Keratinocyte (primary cell): Measurements from ENCODE around the gene STRN4. TPM values are rescaled to one million over a fixed set of nuclear protein-coding genes. Genes with fewer than 3 reads are reported as not detected.
A peak's percentile ranks its signal among the peaks of the same experiment; 100 is the strongest.

Experiments used
- DNase-seq: peaks from one replicate; pipeline ENCODE4 v3.0.0-alpha.2; 2011; ENCODE audit warnings: low read depth, missing footprints, low spot score
- FAIRE-seq: peaks from 2 replicates; lab custom pipeline; 2011; peaks lifted over from hg19 to GRCh38; lab: Jason Lieb, UNC
- H2AFZ ChIP-seq: 2 replicates; pipeline ENCODE4 v1.6.0; 2012; ENCODE audit warnings: low read length, control low read depth, inconsistent platforms; ENCODE audit not compliant: control insufficient read depth
- H3K27ac ChIP-seq: 2 replicates; pipeline ENCODE4 v1.5.1; 2011; ENCODE audit warnings: low read length; ENCODE audit not compliant: control insufficient read depth, insufficient read depth
- H3K27me3 ChIP-seq: 3 replicates; pipeline ENCODE4 v1.6.0; 2011; ENCODE audit warnings: low read length; ENCODE audit not compliant: control insufficient read depth, insufficient read depth; ENCODE audit errors: extremely low read depth
- H3K36me3 ChIP-seq, 2 experiments: 2 replicates in 1 of 2; 3 replicates in 1 of 2; pipeline ENCODE4 v1.5.1; 2011; ENCODE audit warnings: low read length in 2 of 2, mild to moderate bottlenecking in 1 of 2; ENCODE audit not compliant: control insufficient read depth in 2 of 2, insufficient read depth in 2 of 2; ENCODE audit errors: extremely low read depth in 1 of 2
- H3K4me1 ChIP-seq: 3 replicates; pipeline ENCODE4 v1.5.1; 2011; ENCODE audit warnings: low read length; ENCODE audit not compliant: control insufficient read depth, insufficient read depth; ENCODE audit errors: extremely low read depth
- H3K4me2 ChIP-seq: 3 replicates; pipeline ENCODE4 v1.6.0; 2011; ENCODE audit warnings: low read depth, low read length; ENCODE audit not compliant: control insufficient read depth, insufficient read depth; ENCODE audit errors: extremely low read depth
- H3K4me3 ChIP-seq, 3 experiments: fragments of 200-600 bp in 1 of 3; sonication (generic) in 1 of 3; 2 replicates in 2 of 3; 3 replicates in 1 of 3; pipeline ENCODE4 v1.5.1; 2011 to 2016; ENCODE audit warnings: low read length in 3 of 3, mild to moderate bottlenecking in 3 of 3, control low read depth in 2 of 3, inconsistent platforms in 1 of 3, low read depth in 1 of 3, mixed read lengths in 1 of 3, mixed run types in 1 of 3, moderate library complexity in 1 of 3; ENCODE audit not compliant: control insufficient read depth in 2 of 3, insufficient read depth in 2 of 3; ENCODE audit errors: extremely low read depth in 1 of 3
- H3K79me2 ChIP-seq: 2 replicates; pipeline ENCODE4 v1.6.0; 2012; ENCODE audit warnings: low read length; ENCODE audit not compliant: control insufficient read depth, insufficient read depth
- H3K9ac ChIP-seq: 3 replicates; pipeline ENCODE4 v1.6.0; 2011; ENCODE audit warnings: low read length; ENCODE audit not compliant: control insufficient read depth, insufficient read depth; ENCODE audit errors: extremely low read depth
- H3K9me1 ChIP-seq: 3 replicates; pipeline ENCODE4 v1.6.0; 2011; ENCODE audit warnings: low read length; ENCODE audit not compliant: control insufficient read depth, insufficient read depth; ENCODE audit errors: extremely low read depth
- H3K9me3 ChIP-seq: 2 replicates; pipeline ENCODE4 v1.5.1; 2012; ENCODE audit warnings: low read depth, low read length; ENCODE audit not compliant: control insufficient read depth
- H4K20me1 ChIP-seq: 3 replicates; pipeline ENCODE4 v1.6.0; 2011; ENCODE audit warnings: low read length; ENCODE audit not compliant: control insufficient read depth, insufficient read depth; ENCODE audit errors: extremely low read depth
- CTCF ChIP-seq, 3 experiments: IDR thresholded peaks in 1 of 3; conservative IDR thresholded peaks in 1 of 3; optimal IDR thresholded peaks in 1 of 3; 2 replicates in 2 of 3; 3 replicates in 1 of 3; pipeline versions ENCODE3 to v1.5.1; 2011; ENCODE audit warnings: low read length in 3 of 3, mild to moderate bottlenecking in 3 of 3, moderate library complexity in 2 of 3, control low read depth in 1 of 3, inconsistent platforms in 1 of 3; ENCODE audit not compliant: insufficient read depth in 2 of 3; ENCODE audit errors: extremely low read depth in 1 of 3
- EZH2 ChIP-seq: IDR thresholded peaks from one replicate; pipeline ENCODE4 v1.6.1; 2012; ENCODE audit warnings: inconsistent platforms, mild to moderate bottlenecking, low read length, moderate library complexity
- dilution Hi-C: fragments of 300-500 bp; cut with MboI; formaldehyde crosslinking; loops from one replicate; pipeline ENCODE4 v1.7.0; 2020; ENCODE audit warnings: low sequenced_read_pairs; ENCODE audit not compliant: extremely low pct_ligation_motif_present
- polyA plus RNA-seq, 5 experiments: library from polyadenylated mRNA; depleted of rRNA in 3 of 5; stranded (reverse) in 3 of 5; stranded (forward) in 1 of 5; unstranded in 1 of 5; fragments of >200 nt; gene quantifications; 1 replicate in 1 of 5; 2 replicates in 3 of 5; 3 replicates in 1 of 5; pipeline versions ENCODE4 v1.2.1 to v1.2.3, GENCODE V29; 2011 to 2012; ENCODE audit warnings: missing spikeins in 2 of 5, low read depth in 1 of 5, low replicate concordance in 1 of 5

STRN4 gene
- polyA plus RNA-seq, 1 donor (not counting 4 experiments of a cell fraction or from before 2014, with no cell fraction given): 37.3 TPM

GRCh38 chr19:46716672-46717033, 29.6 kb downstream of the STRN4 start:
- H2AFZ ChIP-seq: no peak overlapping the region
- no peaks in the 10 kb centered on the region for H4K20me1 ChIP-seq
- TF ChIP-seq CTCF (optimal IDR thresholded peaks at IDR 0.05 in 1 of 3, IDR thresholded peaks at IDR 0.05 in 1 of 3, conservative IDR thresholded peaks at IDR 0.05 in 1 of 3; ENCODE audit: extremely low read depth in 1 of 3, insufficient read depth in 2 of 3, low read length in 3 of 3) (no peak), EZH2 (no peak)
- H3K9me1 ChIP-seq: no peaks in the 10 kb centered on the region
- no peaks in the 10 kb centered on the region for H3K27me3 ChIP-seq
- dilution Hi-C loops: no loop called here
- H3K4me2 ChIP-seq: peak overlapping the region; percentile 94
- no peak for FAIRE-seq
- peak overlapping the region; percentile 92 for H3K27ac ChIP-seq
- peaks cover 28% of the 10 kb centered on the region for H3K79me2 ChIP-seq
- no peaks in the 10 kb centered on the region for H3K9me3 ChIP-seq
- DNase-seq: no peak
- H3K36me3 ChIP-seq: peaks cover 14 to 24% of the 10 kb centered on the region in 2 experiments
- peak overlapping the region; percentile 85 for H3K9ac ChIP-seq
- H3K4me1 ChIP-seq: peaks cover 17% of the 10 kb centered on the region
- peak overlapping the region; percentile 86 to 96 (median 90) for H3K4me3 ChIP-seq

- no peaks in the 10 kb centered on the region for H3K9me1 ChIP-seq
- no peak for FAIRE-seq
- H3K27me3 ChIP-seq: no peaks in the 10 kb centered on the region
- H3K79me2 ChIP-seq: peaks cover 28% of the 10 kb centered on the region
- H3K9ac ChIP-seq: peak overlapping the region; percentile 85
- H3K4me1 ChIP-seq: peaks cover 17% of the 10 kb centered on the region
- H2AFZ ChIP-seq: no peak overlapping the region
- H3K4me2 ChIP-seq: peak overlapping the region; percentile 94
- no peak for DNase-seq
- dilution Hi-C loops: no loop called here
- no peaks in the 10 kb centered on the region for H4K20me1 ChIP-seq
- TF ChIP-seq CTCF (optimal IDR thresholded peaks at IDR 0.05 in 1 of 3, IDR thresholded peaks at IDR 0.05 in 1 of 3, conservative IDR thresholded peaks at IDR 0.05 in 1 of 3; ENCODE audit: extremely low read depth in 1 of 3, insufficient read depth in 2 of 3, low read length in 3 of 3) (no peak), EZH2 (no peak)
- peak overlapping the region; percentile 86 to 96 (median 90) for H3K4me3 ChIP-seq
- peaks cover 9 to 19% of the 10 kb centered on the region in 2 experiments for H3K36me3 ChIP-seq
- no peaks in the 10 kb centered on the region for H3K9me3 ChIP-seq
- peak overlapping the region; percentile 92 for H3K27ac ChIP-seq
Measured at GRCh38 chr19:46715975-46716671, 30.1 kb downstream of the STRN4 start.
